GM12878 (cell line): ENCODE results near the gene UBL4A. TPM values are rescaled to one million over a fixed set of nuclear protein-coding genes. Genes with fewer than 3 reads are reported as not detected.
"Not testable (repeated sequence)": the region's sequence is repeated elsewhere in the genome, so short reads cannot be mapped to it uniquely, and the experiment has no call there.

ENCODE experiments used
- ATAC-seq: fragments of 200-7000 bp; cut with Tn5 transposase; 3 replicates; pipeline ENCODE4 v1.9.1; 2020; ENCODE audit warnings: mild to moderate bottlenecking, moderate library complexity
- BruUV-seq: library from RNA; stranded (reverse); fragments of 400-500 nt; replicated peaks from 2 replicates; lab custom pipeline; 2021; lab: Mats Ljungman, UMichigan
- CTCF ChIA-PET: fragments of 300-600 bp; sonication (Branson Sonifier 250); formaldehyde crosslinking; extraction: SDS; loops from one replicate; lab custom pipeline; 2021; ENCODE audit warnings: inconsistent platforms; lab: Yijun Ruan, JAX
- POLR2A ChIA-PET: fragments of 350-600 bp; formaldehyde crosslinking; extraction: SDS; loops from one replicate; lab custom pipeline; 2021; ENCODE audit warnings: inconsistent platforms; lab: Charles Lee
- RAD21 ChIA-PET: fragments of 300-600 bp; sonication (Branson Sonifier 250); formaldehyde crosslinking; loops from one replicate; lab custom pipeline; 2023; ENCODE audit warnings: antibody characterized with exemption; ENCODE audit not compliant: unreplicated experiment; lab: Charles Lee
- SMC1A ChIA-PET: fragments of 300-600 bp; sonication (Branson Sonifier 250); formaldehyde crosslinking; loops from one replicate; lab custom pipeline; 2023; ENCODE audit not compliant: unreplicated experiment, uncharacterized antibody; lab: Charles Lee
- DNase-seq: peaks from one replicate; pipeline ENCODE4 v3.0.0-alpha.2; 2011; ENCODE audit warnings: low read depth, low spot score
- FAIRE-seq: peaks from 3 replicates; lab custom pipeline; 2011; peaks lifted over from hg19 to GRCh38; lab: Jason Lieb, UNC
- H2AFZ ChIP-seq: 2 replicates; pipeline ENCODE4 v1.6.0; 2011; ENCODE audit warnings: low read depth, low read length, control low read depth; ENCODE audit not compliant: control insufficient read depth
- H3K27ac ChIP-seq: 2 replicates; pipeline ENCODE4 v1.5.1; 2011; ENCODE audit warnings: control low read depth; ENCODE audit not compliant: control insufficient read depth, insufficient read depth
- H3K27me3 ChIP-seq, 2 experiments: replicated peaks in 1 of 2; 2 replicates each; pipeline versions ENCODE4 v1.6.0 to v1.6.1; 2011; ENCODE audit warnings: low read length in 1 of 2; ENCODE audit not compliant: control insufficient read depth in 2 of 2, insufficient read depth in 2 of 2
- H3K36me3 ChIP-seq, 2 experiments: 2 replicates each; pipeline ENCODE4 v1.5.1; 2011; ENCODE audit warnings: low read length in 1 of 2; ENCODE audit not compliant: control insufficient read depth in 2 of 2, insufficient read depth in 2 of 2
- H3K4me1 ChIP-seq: 2 replicates; pipeline ENCODE4 v1.6.1; 2011; ENCODE audit warnings: mild to moderate bottlenecking, low read length, moderate library complexity, mixed read lengths; ENCODE audit not compliant: control insufficient read depth, insufficient read depth
- H3K4me2 ChIP-seq: 2 replicates; pipeline ENCODE4 v1.6.0; 2011; ENCODE audit warnings: control low read depth; ENCODE audit not compliant: control insufficient read depth, insufficient read depth
- H3K4me3 ChIP-seq: fragments of 200-600 bp; sonication (generic); 2 replicates; pipeline ENCODE4 v1.5.1; 2016
- H3K79me2 ChIP-seq: 2 replicates; pipeline ENCODE4 v1.6.0; 2011; ENCODE audit warnings: low read length; ENCODE audit not compliant: control insufficient read depth, insufficient read depth
- H3K9ac ChIP-seq: 2 replicates; pipeline ENCODE4 v1.8.0; 2011; ENCODE audit warnings: low read length, control low read depth, mixed read lengths; ENCODE audit not compliant: control insufficient read depth, insufficient read depth
- H3K9me3 ChIP-seq: replicated peaks from 3 replicates; pipeline ENCODE4 v1.5.1; 2011; ENCODE audit warnings: mild to moderate bottlenecking, low read length; ENCODE audit not compliant: control insufficient read depth, insufficient read depth
- H4K20me1 ChIP-seq: 2 replicates; pipeline ENCODE4 v1.6.0; 2011; ENCODE audit not compliant: control insufficient read depth, insufficient read depth
- ATF7 ChIP-seq: fragments of 450-650 bp; IDR thresholded peaks from 2 replicates; pipeline ENCODE4 v1.6.1; 2016; ENCODE audit warnings: low read depth, mild to moderate bottlenecking
- HSF1 ChIP-seq: fragments of 150-350 bp; IDR thresholded peaks from 2 replicates; pipeline ENCODE4 v1.6.1; 2014; ENCODE audit warnings: mild to moderate bottlenecking, low read depth, low read length
- KDM1A ChIP-seq: fragments of 200-600 bp; sonication (generic); IDR thresholded peaks from 2 replicates; pipeline ENCODE4 v1.6.1; 2016; ENCODE audit warnings: borderline replicate concordance
- MEF2B ChIP-seq: fragments of 450-650 bp; IDR thresholded peaks from 2 replicates; pipeline ENCODE4 v1.6.1; 2018; ENCODE audit warnings: mild to moderate bottlenecking, moderate library complexity; ENCODE audit not compliant: partially characterized antibody, poor library complexity, severe bottlenecking
- REST ChIP-seq: IDR thresholded peaks from 2 replicates; pipeline ENCODE4 v1.6.1; 2012; ENCODE audit warnings: mild to moderate bottlenecking, low read depth, low read length
- SPI1 ChIP-seq: IDR thresholded peaks from 2 replicates; pipeline ENCODE4 v1.6.1; 2011; ENCODE audit warnings: low read depth, mild to moderate bottlenecking, low read length, moderate library complexity, borderline replicate concordance; ENCODE audit not compliant: insufficient read depth
- STAT3 ChIP-seq: IDR thresholded peaks from 2 replicates; pipeline ENCODE4 v1.6.1; 2011; ENCODE audit warnings: low read depth, low read length, improper control_type of control experiment
- WGBS: methylation state at CpG from one replicate; pipeline ENCODE4 v1.1.6; 2016; ENCODE audit warnings: low lambda C conversion rate; ENCODE audit not compliant: insufficient replicate concordance, insufficient coverage; ENCODE audit errors: missing lambda C conversion rate; 5-methylcytosine and 5-hydroxymethylcytosine counted together
- in situ Hi-C: fragments of 300-500 bp; cut with MboI; formaldehyde crosslinking; loops from 9 replicates; pipeline ENCODE4 v1.14.3; 2018; ENCODE audit warnings: mixed read lengths
- intact Hi-C: fragments of 100-400 bp; cut with micrococcal nuclease; formaldehyde crosslinking; loops from one replicate; pipeline ENCODE4 v1.14.2; 2022; ENCODE audit not compliant: unreplicated experiment
- polyA plus RNA-seq, 11 experiments: library from polyadenylated mRNA; depleted of rRNA in 4 of 11; unstranded in 6 of 11; stranded (reverse) in 5 of 11; fragments of >200 nt; fragmentation: Nextera tagmentation in 4 of 11; fragmentation: Illumina TruSeq in 1 of 11; extraction: Ambion mirVana in 4 of 11; extraction: Trizol in 1 of 11; gene quantifications; 1 replicate in 1 of 11; 2 replicates in 10 of 11; pipeline versions ENCODE4 v1.2.1 to v1.2.3, GENCODE V29; 2011 to 2016; ENCODE audit warnings: inconsistent platforms in 2 of 11, missing spikeins in 2 of 11, low read depth in 1 of 11
- total RNA-seq, 4 experiments: library from RNA; depleted of rRNA in 3 of 4; stranded (reverse); fragments of >200 nt in 3 of 4; fragmentation: Illumina TruSeq in 1 of 4; extraction: Trizol in 1 of 4; gene quantifications; 2 replicates each; pipeline versions ENCODE4 v1.2.1 to v1.2.3, GENCODE V29; 2013 to 2021

Gene UBL4A
- total and polyA plus RNA-seq, 10 of the 15 experiments (the other 5 are each of a cell fraction or from before 2014, with no cell fraction given): 4.2 to 49.9 (median 34.0) TPM

DNA sequence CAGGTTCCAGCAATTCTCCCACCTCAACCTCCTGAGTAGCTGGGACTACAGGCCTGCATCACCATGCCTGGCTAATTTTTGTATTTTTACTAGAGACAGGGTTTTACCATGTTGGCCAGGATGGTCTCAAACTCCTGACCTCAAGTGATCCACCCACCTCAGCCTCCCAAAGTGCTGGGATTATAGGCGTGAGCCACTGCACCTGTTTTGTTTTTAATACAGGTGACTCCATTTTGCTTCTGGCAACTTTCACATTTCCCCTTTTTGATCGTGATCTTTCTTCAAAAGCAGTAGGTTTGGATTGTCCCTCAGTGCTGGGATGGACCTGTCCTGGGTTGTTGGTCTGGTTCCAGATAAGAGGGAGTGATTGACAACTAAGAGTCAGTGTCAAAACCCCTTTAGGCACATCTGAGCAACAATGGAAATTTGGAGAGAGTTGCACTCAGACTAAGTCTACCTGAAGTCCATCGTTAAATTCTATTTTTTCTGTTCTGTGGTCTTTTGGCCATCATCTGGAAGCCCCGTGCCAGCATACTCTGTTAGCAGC, 10.2 kb upstream of the UBL4A start:
- H3K27me3 ChIP-seq, intact Hi-C loops, in situ Hi-C loops, DNase-seq: not testable (repeated sequence)
- 12% methylated on average over 4 of the region's 4 CpGs for WGBS
- H2AFZ ChIP-seq: peak overlapping the region; percentile 9; the same call in 1 of the 2 replicates
- 0 out of 2 replicates have a peak, but pooled peaks have one; percentile 22 for TF ChIP-seq SPI1
- TF ChIP-seq, all 136 proteins: peak for 1; not testable (repeated sequence) for 135
- SMC1A ChIA-PET: interaction anchor here (0.6 to 1.6 kb wide), 2 partner anchors 31 to 33 kb away, joined by 3 to 7 read pairs; no protein-coding TSS in a partner anchor
- H3K79me2 ChIP-seq, H3K4me3 ChIP-seq, ATAC-seq, H3K36me3 ChIP-seq, H4K20me1 ChIP-seq, FAIRE-seq, BruUV-seq, H3K9ac ChIP-seq, H3K4me1 ChIP-seq, H3K9me3 ChIP-seq, H3K4me2 ChIP-seq: not testable (repeated sequence)
- CTCF ChIA-PET: interaction anchor here (1.6 to 2.6 kb wide), 2 partner anchors 19 to 31 kb away, joined by 3 to 9 read pairs; no protein-coding TSS in a partner anchor
- POLR2A ChIA-PET: interaction anchor here (1.1 kb wide), 1 partner anchor 30 kb away, joined by 3 read pairs; no protein-coding TSS in a partner anchor
- RAD21 ChIA-PET: interaction anchor here (0.8 to 1.1 kb wide), 2 partner anchors 10 to 30 kb away, joined by 3 to 4 read pairs; partner anchors contain the start of gene UBL4A
- H3K27ac ChIP-seq: peak overlapping the region; percentile 4; the same call in 1 of the 2 replicates

GRCh38 chrX:154495472-154495922, 9.1 kb upstream of the UBL4A start:
- POLR2A ChIA-PET: interaction anchor here (0.6 to 0.7 kb wide), 4 partner anchors 12 to 515 kb away, joined by 3 to 11 read pairs (median 3); no protein-coding TSS in a partner anchor
- 57% methylated on average over 2 of the region's 6 CpGs for WGBS
- no peak overlapping the region for H3K4me2 ChIP-seq
- intact Hi-C loops: no loop called here
- H3K27ac ChIP-seq: no peak overlapping the region
- TF ChIP-seq REST: no peak
- TF ChIP-seq STAT3: no peak
- TF ChIP-seq KDM1A: no peak
- no peak for TF ChIP-seq MEF2B
- TF ChIP-seq ATF7: no peak
- no peak for TF ChIP-seq HSF1
- CTCF ChIA-PET: interaction anchor here (2.6 kb wide), 1 partner anchor 32 kb away, joined by 9 read pairs; no protein-coding TSS in a partner anchor
- H3K27me3 ChIP-seq: no peaks in the 10 kb centered on the region
- RAD21 ChIA-PET: no interaction called here
- in situ Hi-C loops: no loop called here
- peaks cover 7% of the 10 kb centered on the region for H3K4me1 ChIP-seq
- no peak for DNase-seq
- H3K9ac ChIP-seq: no peak overlapping the region
- no TSS peak for BruUV-seq
- no peaks in the 10 kb centered on the region for H3K79me2 ChIP-seq
- no peaks in the 10 kb centered on the region for H4K20me1 ChIP-seq
- H3K36me3 ChIP-seq: no peaks in the 10 kb centered on the region
- ATAC-seq: no peak
- SMC1A ChIA-PET: no interaction called here
- no peak for FAIRE-seq
- no peak overlapping the region for H2AFZ ChIP-seq
- no peaks in the 10 kb centered on the region for H3K9me3 ChIP-seq
- no peak overlapping the region for H3K4me3 ChIP-seq
